Fibroblast of skin of scalp (primary cell): Measurements from ENCODE around the gene RAB25. TPM values are rescaled to one million over a fixed set of nuclear protein-coding genes. Genes with fewer than 3 reads are reported as not detected.
"Not testable (repeated sequence)": the region's sequence is repeated elsewhere in the genome, so short reads cannot be mapped to it uniquely, and the experiment has no call there.

Experiments used
- DNase-seq: peaks from one replicate; pipeline ENCODE4 v3.0.0-alpha.2; 2013
- polyA plus RNA-seq, 2 experiments: library from polyadenylated mRNA; unstranded; fragments of 120-200 nt; gene quantifications; one replicate each; pipeline ENCODE4 v1.2.1, GENCODE V29; 2013; ENCODE audit not compliant: insufficient read length in 2 of 2

RAB25 gene
- polyA plus RNA-seq (2013, experiment 1 of 2; ENCODE audit: insufficient read length) = not detected
- polyA plus RNA-seq (2013, experiment 2 of 2; ENCODE audit: insufficient read length) = 0.67 TPM

DNA sequence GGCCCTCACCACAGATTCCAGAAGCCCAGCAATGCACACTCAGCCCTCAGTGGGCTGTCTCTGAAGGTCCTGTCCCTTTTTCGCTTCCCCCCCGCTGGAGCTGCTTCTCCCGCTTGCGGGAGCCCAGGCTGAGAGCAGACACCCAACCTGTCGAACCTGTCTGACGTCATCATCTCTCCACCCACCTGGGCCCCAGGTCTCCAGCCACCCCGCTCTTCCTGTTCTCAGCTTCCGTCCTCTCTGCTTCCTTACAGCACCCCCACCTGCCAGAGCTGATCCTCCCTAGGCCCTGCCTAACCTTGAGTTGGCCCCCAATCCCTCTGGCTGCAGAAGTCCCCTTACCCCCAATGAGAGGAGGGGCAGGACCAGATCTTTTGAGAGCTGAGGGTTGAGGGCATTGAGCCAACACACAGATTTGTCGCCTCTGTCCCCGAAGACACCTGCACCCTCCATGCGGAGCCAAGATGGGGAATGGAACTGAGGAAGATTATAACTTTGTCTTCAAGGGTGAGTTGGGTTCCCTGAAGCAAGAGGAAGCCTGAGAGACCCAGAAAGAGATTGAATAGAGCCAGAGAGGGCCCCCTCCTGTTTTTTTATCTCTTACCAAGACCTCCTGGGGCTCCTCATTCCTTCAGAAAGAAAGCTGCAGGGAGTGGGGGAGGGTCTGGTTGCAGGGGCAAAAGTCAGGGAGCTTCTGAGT, at the start of gene RAB25:
TSS of gene RAB25 (plus strand) at position 224 of the 700 bp plus-strand sequence. CDS start at position 465, 241 bp downstream.
- no peak for DNase-seq

DNA sequence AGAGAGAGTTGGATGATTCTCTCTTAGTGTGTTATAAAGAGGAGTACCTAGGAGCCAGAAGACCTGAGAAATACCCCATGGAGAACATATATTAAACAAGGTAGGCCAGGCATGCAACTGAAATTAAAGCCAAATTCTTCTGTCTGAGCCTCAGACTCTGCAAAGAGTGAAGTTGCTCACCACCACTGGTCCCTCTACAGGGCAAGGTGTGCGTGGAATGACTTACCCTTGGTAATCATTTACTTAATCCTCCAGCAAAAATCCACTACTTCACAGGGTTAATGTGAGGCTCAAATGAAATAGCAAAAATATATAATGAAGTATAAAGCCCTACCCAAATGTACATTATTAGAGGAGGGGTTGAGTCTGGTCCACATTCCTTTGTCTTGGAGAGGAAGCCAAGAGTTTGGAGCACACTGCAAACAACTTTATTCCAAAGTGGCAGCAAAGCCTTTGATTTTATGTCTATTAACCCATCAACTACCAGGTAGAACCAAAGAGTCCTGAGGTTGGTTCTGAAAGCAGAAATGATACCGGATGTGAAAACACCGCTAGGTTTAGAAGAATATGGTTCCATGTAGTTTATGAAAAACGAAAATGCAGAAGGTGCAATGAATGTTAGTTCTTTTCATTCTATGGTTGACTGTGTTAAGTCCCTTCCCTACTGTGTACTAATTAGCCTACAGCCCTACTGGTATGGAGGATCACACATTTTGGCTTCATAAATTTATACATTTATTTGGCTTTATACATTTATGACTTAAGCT, 48.7 kb upstream of the RAB25 start:
- DNase-seq = no peak

DNA sequence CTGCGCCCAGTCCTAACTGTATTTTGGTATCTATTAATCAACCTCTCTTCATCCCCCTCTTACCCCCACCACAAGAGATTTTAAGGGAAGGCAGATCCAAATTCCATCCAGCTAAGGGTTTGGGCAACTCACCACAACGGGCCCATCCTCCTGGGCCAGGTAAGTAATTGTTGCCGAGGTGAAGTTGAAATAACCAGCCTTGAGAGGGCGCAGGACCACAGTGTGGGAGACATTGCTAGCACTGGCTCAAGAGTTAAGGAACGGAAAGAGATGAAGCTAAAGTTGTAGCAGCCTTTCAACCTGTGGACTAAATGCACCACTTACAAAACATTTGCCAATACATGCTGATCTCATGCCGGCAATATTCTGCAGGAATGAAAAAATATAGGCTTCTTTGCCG, 46.1 kb upstream of the RAB25 start:
- DNase-seq = no peak

DNA sequence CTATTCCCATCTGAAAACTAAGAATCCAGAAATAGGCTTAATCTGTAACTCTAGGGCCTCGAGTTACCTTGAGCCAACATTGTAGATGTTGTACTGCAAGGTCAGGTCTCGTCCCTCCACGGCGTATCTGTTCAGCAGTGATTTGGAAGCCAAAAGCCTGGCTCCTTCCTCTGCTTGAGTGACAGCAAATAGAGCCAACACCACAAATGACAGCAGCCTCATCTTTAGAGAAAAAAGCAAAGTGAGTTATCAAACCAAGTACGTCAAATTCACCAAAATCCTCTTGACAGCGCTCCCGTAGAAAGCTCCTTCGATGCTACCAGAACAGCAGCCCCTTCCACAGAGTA, 41.0 kb upstream of the RAB25 start:
- DNase-seq = no peak

DNA sequence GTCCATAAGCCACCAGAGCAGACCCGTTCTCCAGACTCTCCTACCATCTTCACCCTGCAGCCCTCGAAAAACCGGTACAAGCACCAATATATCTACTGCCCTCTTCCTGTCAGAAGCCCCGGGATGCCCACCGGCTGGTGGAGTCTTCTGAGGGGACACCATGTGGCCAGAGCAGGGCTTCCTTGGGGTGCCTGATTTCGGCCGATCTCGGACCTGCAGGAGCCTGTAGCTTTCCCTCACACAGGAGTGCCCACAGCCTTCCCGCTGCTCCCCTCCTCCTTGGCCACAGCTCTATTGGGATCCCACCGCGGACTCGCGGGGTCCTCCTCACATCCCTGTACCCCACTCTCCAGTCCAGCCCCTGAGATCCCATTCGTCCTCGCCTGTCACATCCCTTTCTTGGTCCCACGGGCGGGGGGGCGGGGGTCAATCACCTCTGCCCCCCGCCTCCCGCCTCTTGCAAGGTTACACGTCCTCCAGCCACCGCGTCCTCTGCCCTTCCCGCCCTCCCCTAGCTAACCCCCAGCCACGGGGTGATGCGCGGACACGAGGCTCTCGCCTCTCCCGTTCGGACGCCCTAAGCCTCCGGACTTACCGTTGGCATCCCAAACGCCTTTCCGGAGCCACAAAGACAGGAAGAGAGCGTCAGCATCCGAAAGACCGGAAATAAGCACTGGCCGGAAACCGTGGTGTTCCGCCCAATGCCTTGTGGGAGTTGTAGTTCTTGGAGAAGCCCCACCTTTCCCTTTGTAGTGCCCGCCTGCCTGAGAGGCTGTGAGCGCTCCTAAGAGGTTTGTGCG, 40.5 kb upstream of the RAB25 start, which contains the start of gene SSR2:
TSS of gene SSR2 (minus strand) at position 659 of the 800 bp plus-strand sequence. CDS start 784 bp downstream, outside the sequence.
- DNase-seq = peak; percentile 91

DNA sequence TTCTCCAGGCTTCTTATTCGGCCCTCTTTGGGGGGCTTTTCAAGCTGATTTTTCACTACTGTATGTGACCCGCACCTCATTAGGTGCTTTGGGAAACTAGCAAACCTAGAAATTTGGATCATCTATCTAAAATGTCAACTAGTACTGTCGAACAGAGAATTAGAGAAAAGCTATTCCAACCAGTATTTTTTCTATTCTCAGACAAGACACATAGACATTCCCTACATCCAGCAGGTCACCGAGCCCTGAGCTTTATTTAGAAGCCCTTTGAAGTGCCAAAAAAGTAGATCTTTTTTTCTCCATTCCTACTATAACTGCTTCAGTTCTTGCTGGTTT, 39.9 kb upstream of the RAB25 start:
- DNase-seq = no peak

DNA sequence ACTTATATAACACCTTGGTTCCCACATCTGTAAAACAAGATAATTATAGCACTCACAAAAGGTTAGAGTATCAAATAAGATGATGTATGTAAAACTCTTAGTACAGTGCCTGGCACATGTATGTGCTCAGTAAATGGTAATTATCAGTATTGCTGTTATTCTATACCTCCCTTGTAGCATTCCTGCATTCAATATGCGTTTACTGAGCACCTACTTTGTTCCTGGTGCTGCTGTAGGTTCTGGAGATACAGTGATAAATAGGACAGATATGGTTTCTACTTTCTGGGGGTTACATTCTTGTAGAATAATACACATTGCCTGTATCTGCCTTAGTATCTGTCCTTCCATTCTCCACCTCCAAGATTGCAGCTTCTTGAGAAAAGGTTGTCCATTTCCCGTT, 39.0 kb upstream of the RAB25 start:
- no peak for DNase-seq

DNA sequence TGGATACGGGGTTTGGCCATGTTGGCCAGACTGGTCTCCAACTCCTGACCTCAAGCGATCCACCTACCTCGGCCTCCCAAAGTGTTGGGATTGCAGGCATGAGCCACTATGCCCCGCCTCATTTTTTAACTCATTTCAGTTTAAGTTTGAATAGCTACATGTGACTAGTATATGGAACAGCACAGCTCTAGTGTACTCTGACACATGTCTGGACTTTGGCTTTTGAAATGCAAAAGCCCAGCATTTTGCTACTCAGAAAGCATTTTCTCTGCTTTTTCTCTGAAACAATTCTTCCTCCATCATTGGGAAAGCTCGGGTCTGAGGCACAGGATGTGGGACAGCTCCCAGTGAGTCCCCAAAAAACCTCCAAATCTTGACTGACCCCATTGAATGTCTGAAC, 36.2 kb upstream of the RAB25 start:
- no peak for DNase-seq

DNA sequence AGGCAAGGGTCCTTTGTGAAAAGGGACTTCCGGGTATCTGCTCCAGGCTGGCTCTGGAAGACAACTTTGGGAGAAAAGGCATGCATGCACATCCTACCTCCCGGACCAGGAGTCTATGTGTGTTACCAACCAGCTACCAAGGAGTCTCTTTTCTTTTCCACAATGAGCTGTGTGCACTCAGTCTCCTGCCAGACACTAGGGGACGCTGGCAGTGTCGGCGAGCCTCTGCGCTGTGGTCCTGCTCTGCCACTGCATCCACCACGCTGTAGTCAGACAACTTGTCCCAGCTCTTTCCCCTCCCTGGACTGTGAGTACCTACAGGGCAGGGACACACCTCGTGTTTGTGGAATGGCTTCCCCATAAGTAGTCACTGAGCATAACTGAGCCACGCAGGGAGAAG, 35.1 kb upstream of the RAB25 start:
- DNase-seq = peak; percentile 49

DNA sequence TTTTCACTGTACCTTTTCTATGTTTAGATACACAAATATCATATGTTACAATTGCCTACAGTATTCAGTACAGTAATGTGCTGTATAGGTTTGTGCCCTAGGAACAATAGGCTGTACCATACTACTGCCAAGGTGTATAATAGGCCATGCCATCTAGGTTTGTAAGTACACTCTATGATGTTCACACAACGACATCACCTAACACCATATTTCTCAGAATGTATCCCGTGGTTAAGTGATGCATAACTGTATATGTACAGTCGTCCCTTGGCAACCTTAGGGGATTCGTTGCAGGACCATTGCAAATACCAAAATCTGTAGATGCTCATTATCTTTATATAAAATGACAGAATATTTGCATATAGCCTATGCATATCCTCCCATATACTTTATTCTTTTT, 34.4 kb upstream of the RAB25 start:
- DNase-seq = no peak

DNA sequence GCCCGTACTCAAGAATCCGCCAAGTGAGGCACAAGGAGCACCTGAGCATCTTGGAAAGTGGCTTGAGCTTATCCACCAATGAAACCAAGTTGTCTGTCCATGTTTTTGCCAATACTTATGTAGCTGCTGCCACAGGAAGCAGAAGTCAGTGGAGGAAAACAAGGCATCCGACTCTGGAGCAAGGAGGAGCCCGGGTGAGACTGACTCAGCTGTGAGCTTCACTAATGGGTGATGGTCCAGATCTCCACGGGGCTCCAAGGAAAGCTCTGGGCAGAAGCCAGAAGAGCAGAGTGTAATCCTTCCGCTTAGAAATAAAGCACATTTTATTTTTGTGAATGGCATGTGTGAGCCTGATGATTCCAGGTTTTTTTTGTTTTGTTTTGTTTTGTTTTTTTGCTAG, 27.9 kb upstream of the RAB25 start:
- DNase-seq = peak; percentile 65

DNA sequence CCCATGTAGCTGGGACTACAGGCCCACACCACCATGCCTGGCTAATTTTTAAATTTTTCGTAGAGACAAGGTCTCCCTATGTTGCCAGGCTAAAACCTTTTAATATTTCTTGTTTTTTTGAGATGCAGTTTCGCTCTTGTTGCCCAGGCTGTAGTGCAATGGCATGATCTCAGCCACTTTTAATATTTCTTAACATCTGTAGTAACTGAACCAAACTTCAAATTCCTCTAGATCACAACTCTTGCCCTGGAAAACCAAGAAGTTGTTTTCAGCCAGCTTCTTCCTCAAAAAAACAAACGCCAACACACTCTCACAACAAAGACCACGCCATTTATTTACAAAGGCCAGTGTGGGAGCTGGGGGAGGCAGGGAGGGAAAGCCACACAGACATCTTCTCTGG, 26.0 kb upstream of the RAB25 start:
- not testable (repeated sequence) for DNase-seq

DNA sequence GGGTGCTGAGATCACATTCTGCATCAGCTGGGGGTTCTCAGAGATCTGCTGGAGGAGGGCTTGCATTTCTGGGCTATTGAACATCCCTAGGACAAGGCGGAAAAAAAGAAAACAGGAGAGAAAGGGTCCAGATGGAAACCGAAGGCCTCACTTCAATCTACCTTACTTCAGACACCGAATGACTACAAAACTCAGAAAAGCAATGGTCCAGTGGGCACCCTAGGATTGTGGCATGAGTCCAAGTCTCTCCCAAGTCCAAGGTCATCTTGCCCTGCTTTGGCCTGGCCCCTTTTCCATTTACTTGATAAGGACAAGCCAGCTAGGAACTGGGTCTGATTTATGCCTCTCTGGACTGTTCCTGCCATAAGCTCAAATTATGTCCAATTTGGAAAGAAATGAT, 18.1 kb upstream of the RAB25 start:
- DNase-seq = no peak

DNA sequence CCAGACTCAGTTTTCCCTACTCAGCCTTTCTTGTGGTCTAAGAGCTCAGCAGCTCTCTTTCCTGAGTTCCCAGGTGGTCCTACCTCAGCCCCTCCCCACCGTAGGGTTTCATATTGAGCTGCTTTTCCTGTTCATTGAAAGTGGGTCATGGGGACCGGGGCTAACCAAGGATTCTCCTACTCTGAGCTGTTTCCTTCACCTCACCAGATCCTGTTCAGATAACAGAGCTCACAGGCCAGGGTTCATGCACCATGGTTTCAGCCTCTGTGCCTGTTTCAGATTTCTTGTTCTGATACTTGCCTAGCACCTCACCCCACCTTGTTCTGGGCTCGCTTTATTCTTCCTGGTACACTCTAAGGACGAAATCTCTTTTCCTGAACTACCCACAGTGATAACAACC, 15.9 kb upstream of the RAB25 start:
- no peak for DNase-seq

DNA sequence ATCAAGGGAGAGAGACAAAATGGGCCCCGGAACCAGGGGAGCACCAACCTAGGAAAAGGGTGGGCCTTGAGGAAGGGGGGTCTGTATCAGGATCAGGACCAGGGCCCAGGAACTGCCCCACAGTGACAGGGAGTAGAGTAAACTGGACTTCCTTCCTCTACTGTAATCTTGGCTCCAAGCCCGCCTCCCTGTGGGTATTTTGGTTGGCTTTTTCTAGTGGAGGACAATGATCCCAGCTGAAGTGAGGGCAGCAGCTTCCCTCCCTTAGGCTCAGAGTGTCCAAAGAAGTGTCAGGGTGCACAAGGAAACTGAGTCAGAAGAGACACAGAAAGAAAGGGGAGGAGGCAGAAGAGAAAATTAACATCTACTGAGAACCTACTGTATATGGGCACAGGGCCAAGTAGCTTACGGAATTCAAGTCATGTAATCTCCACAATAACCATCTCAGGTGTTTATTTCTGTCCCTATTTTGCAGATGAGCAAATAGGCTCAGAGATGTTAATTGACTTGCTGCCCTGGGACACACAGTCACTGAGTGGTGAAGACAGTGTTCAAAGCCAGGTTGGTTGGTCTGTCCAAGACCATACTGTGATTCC, 12.2 kb upstream of the RAB25 start:
- DNase-seq = no peak

DNA sequence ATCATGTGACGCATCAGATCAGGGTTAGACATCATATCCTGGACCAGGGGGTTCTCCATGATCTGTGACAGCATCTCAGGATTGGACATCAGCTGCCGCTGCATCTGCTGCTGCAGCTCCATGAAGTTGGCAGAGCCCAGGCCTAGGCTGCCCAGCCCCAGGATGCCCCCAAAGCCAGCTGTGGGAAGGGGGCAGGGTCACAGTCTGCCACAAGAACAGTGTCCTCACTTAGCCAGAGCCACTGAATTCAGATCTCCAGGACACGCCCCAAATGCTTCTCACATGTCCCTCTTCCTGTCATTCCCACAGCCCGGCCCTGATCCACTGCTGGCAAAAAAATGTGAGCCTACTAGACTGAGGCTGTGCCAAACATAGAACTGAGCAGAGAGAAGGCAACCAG, 10.6 kb upstream of the RAB25 start:
- DNase-seq = no peak

DNA sequence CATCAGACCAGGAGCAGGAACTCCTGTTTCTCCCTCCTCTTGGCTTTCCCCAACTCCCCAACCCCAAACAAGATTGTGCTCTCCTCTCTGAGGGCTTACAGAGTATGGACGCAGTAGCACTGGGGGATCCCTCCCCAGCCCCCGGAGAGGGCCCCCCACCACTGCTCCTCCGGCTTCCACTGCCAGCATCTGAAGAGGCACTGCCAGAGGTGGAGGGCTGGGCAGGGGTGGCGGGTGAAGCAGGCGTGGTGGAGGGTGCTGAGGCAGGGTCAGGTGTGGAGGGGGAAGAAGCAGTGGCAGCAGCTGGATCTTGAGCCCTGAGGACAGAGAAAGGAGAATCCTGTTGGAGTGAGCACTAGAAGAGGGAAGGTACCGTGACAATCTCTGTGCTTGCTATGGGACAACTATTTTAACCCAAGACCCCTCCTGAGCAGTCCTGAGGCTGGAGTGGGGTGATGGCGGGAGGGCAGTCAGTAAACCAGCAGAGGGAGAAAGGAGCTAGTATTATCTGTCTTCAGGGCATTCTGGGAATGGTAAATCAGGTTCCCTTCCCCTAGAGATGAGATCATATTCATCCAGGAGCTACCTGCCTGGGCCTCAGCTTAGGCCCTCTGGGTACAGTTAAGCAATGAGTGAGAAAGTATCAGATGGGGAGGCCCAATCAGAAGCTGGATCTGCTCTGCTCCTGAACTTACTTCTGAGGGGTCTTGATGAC, 9.8 kb upstream of the RAB25 start:
- DNase-seq = no peak

DNA sequence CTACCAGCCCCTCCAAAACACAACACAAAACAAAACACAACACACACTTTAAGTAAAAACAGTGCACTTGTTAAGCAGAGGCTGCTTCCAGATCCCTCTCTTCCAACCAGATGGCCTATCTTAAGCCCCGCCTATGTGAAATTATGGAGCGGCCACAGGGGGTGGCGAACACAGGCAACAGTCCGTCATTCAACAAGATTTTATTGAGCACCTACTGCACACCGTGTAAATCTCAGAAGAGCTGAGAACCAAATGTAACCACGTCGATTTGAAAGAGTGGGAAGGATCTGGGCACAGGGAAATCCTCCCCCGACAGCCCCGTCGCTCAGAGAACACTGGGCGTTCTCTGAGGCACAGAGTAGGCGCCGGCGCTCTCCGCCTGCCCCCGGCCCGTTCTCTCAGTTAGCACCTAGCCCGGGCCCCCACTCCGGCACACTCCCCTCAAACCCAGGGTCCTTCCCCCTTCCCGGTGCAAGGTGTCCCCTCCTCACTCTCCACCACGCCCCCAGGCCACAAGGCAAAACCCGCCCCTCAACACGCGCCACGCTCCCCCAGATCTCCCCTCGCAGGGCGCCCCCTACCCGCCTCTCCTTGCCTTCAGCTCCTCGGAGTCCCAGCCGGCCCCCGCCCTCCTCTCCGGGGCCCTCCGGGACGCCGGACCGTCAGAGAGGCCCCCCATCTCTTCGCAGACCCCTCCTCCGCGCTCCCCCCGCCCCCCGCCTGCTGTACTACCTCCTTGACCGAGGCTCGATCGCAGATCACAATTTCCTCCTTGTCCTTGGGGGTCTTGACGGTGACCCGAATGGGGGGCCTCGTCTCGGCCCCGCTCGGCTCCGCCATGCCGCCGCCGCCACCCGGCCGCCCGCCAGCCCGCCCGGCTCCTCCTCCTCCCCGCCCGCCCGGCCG, 7.8 kb upstream of the RAB25 start:
- DNase-seq = peak; percentile 65

DNA sequence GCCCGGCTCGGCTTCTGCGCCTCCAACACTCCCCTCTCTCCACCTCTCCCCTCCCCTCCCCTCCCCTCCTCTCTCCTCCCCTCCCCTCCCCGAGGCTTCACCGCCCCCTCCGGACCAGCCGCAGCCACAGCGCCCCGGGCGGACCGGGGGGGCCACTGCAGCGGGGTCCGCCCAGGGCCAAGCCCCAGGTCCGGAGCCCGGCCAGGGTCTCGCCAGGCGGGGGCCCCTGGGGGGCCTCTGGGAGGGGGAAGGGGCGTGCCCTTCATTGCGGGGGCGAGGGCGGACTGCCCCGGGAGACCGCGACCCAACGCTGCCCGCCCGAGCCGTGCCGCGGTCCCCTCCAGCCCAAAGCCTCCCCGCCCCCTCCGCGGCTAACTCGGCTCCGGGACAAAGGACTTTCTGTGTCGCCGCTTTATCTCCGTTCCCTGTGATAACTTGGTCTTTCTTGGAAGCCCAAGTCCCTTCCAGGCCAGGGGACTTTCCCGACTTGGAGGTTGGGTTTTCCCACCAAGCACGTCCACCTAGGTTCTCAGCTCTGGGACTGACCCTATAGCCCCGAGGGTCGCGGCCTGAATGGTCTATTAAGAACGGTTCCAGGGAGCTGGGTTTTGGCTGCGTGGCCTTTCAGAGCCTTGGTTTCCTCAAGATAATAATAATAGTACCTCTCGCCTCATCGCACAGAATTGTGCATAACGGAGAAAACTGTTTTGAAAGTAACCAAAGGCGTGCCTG, 7.0 kb upstream of the RAB25 start, which contains the start of gene UBQLN4:
TSS of gene UBQLN4 (minus strand) at position 31 of the 732 bp plus-strand sequence. CDS start 97 bp downstream, outside the sequence.
- DNase-seq = peak; percentile 92
